HL-60 (cell line): ENCODE measurements around the gene PTPN13.

ENCODE experiments used
- DNase-seq, 2 experiments: peaks; one replicate each; pipeline ENCODE4 v3.0.0-alpha.2; 2010 to 2020; ENCODE audit warnings: low read depth in 1 of 2, low spot score in 1 of 2
- H3K27ac ChIP-seq: fragments of 250-450 bp; sonication (Bioruptor Pico); replicated peaks from 2 replicates; pipeline ENCODE4 v1.5.1; 2020; ENCODE audit warnings: mild to moderate bottlenecking, moderate library complexity
- H3K27me3 ChIP-seq: fragments of 250-450 bp; sonication (Bioruptor Pico); 2 replicates; pipeline ENCODE4 v1.5.1; 2021; ENCODE audit warnings: mild to moderate bottlenecking, moderate library complexity; ENCODE audit not compliant: insufficient read depth, poor library complexity, severe bottlenecking
- H3K4me3 ChIP-seq: replicated peaks from 2 replicates; pipeline ENCODE4 v1.5.1; 2011; ENCODE audit warnings: mild to moderate bottlenecking, control low read depth, low read length; ENCODE audit not compliant: insufficient read depth
- CTCF ChIP-seq: IDR thresholded peaks from one replicate; pipeline ENCODE4 v1.5.1; 2011; ENCODE audit warnings: low read length, control low read depth, inconsistent platforms; ENCODE audit not compliant: insufficient read depth
- GABPA ChIP-seq: IDR thresholded peaks from 2 replicates; pipeline ENCODE4 v1.6.1; 2012; ENCODE audit warnings: low read depth
- POLR2AphosphoS5 ChIP-seq: IDR thresholded peaks from 2 replicates; pipeline ENCODE4 v1.6.1; 2012; ENCODE audit warnings: low read depth
- REST ChIP-seq: IDR thresholded peaks from 2 replicates; pipeline ENCODE4 v1.6.1; 2012; ENCODE audit warnings: low read depth; ENCODE audit not compliant: insufficient replicate concordance
- SPI1 ChIP-seq: IDR thresholded peaks from 2 replicates; pipeline ENCODE4 v1.6.1; 2012; ENCODE audit warnings: low read depth, mild to moderate bottlenecking, borderline replicate concordance

PTPN13 gene

GRCh38 chr4:86579941-86580340 is 14.2 kb upstream of the PTPN13 start:
- TF ChIP-seq SPI1 (no peak), REST (no peak), POLR2AphosphoS5 (no peak)
- Histone ChIP-seq H3K27me3 (no peaks in the 10 kb centered on the region), H3K27ac (no peak overlapping the region), H3K4me3 (no peak overlapping the region)
- no peak for DNase-seq

GRCh38 chr4:86582410-86582809 is 11.7 kb upstream of the PTPN13 start:
- no peaks in the 10 kb centered on the region for H3K27me3 ChIP-seq
- no peak overlapping the region for H3K4me3 ChIP-seq
- no peak overlapping the region for H3K27ac ChIP-seq
- TF ChIP-seq CTCF (no peak), SPI1 (no peak), POLR2AphosphoS5 (no peak), GABPA (no peak), REST (no peak)
- no peak for DNase-seq

GRCh38 chr4:86586160-86586572 is 7.9 kb upstream of the PTPN13 start:
- Histone ChIP-seq H3K27me3 (no peaks in the 10 kb centered on the region), H3K27ac (no peak overlapping the region), H3K4me3 (no peak overlapping the region)
- peak in 1 of 2 experiments; percentile 9 for DNase-seq
- TF ChIP-seq SPI1 (peak; percentile 55; the same call in 1 of the 2 replicates), CTCF (no peak), POLR2AphosphoS5 (no peak), REST (no peak)
